Kidney (tissue), 14 donors: ENCODE data around the gene PCSK5. TPM values are rescaled to one million over a fixed set of nuclear protein-coding genes. Genes with fewer than 3 reads are reported as not detected.

ENCODE experiments used
- DNase-seq, 5 donors: peaks; one replicate each; pipeline ENCODE4 v3.0.0-alpha.2; 2013 to 2020
- FAIRE-seq: peaks from 2 replicates; lab custom pipeline; 2012; peaks lifted over from hg19 to GRCh38; lab: Jason Lieb, UNC
- H3K27ac ChIP-seq, 2 donors: one replicate each; pipeline ENCODE4 v1.7.0; 2013; ENCODE audit warnings: low read depth in 2 of 2, low read length in 2 of 2, inconsistent platforms in 1 of 2
- H3K27me3 ChIP-seq: one replicate; pipeline ENCODE4 v1.7.1; 2013; ENCODE audit warnings: low read length, inconsistent platforms; ENCODE audit not compliant: control insufficient read depth, insufficient read depth
- H3K36me3 ChIP-seq, 3 donors: one replicate each; pipeline versions ENCODE4 v1.7.0 to v1.7.1; 2013; ENCODE audit warnings: low read length in 3 of 3, control low read depth in 1 of 3, inconsistent platforms in 1 of 3; ENCODE audit not compliant: insufficient read depth in 3 of 3, control insufficient read depth in 2 of 3
- H3K4me1 ChIP-seq, 3 donors: one replicate each; pipeline versions ENCODE4 v1.7.0 to v1.7.1; 2013; ENCODE audit warnings: low read length in 3 of 3, inconsistent platforms in 1 of 3, low read depth in 1 of 3; ENCODE audit not compliant: control insufficient read depth in 2 of 3, insufficient read depth in 2 of 3
- H3K4me3 ChIP-seq, 3 donors: one replicate each; pipeline versions ENCODE4 v1.7.0 to v1.8.1; 2013; ENCODE audit warnings: low read length in 3 of 3, control low read depth in 1 of 3, inconsistent platforms in 1 of 3
- H3K9ac ChIP-seq, 3 donors: one replicate each; pipeline versions ENCODE4 v1.7.0 to v1.7.1; 2013; ENCODE audit warnings: low read length in 3 of 3, control low read depth in 1 of 3, inconsistent platforms in 1 of 3
- H3K9me3 ChIP-seq, 3 donors: one replicate each; pipeline versions ENCODE4 v1.7.0 to v1.7.1; 2013; ENCODE audit warnings: low read length in 3 of 3, control low read depth in 1 of 3, inconsistent platforms in 1 of 3; ENCODE audit not compliant: control insufficient read depth in 2 of 3, insufficient read depth in 1 of 3
- intact Hi-C: fragments of 100-400 bp; cut with DNase I; formaldehyde crosslinking; loops from one replicate; pipeline ENCODE4 v1.11.1; 2022
- polyA plus RNA-seq: library from polyadenylated mRNA; stranded (reverse); fragments of 350-450 nt; fragmentation: Illumina TruSeq; extraction: RNeasy Lipid Tissue Mini Kit (QIAGEN cat#74804); gene quantifications from one replicate; pipeline ENCODE4 v1.2.3, GENCODE V29; 2014; ENCODE audit warnings: low read depth, low replicate concordance; ENCODE audit not compliant: insufficient read depth
- total RNA-seq: library from RNA; stranded (reverse); fragmentation: NEBNext Ultra II Directional; extraction: Animal tissue kit (Norgen Biotek cat#: 25700); gene quantifications from one replicate; pipeline ENCODE4 v1.2.1, GENCODE V29; 2021
- TF ChIP-seq, protein P1 (sequence below): IDR thresholded peaks from 3 replicates; pipeline ENCODE4 v1.5.1; 2012; ENCODE audit warnings: mild to moderate bottlenecking, moderate library complexity, borderline replicate concordance; ENCODE audit not compliant: insufficient read depth; ENCODE audit errors: extremely low read depth
- donor health status: control.
- donor health status: control.
- donor health status: control.
- donor health status: control.
- donor health status: control.
- donor health status: DM: yes; HTN: yes; CAD: no.
- donor health status: Normal renal cell carcinoma (clear cell type).

Gene PCSK5
- total and polyA plus RNA-seq, 2 donors from 2014 or later = 1.6 to 14.7 TPM

DNA sequence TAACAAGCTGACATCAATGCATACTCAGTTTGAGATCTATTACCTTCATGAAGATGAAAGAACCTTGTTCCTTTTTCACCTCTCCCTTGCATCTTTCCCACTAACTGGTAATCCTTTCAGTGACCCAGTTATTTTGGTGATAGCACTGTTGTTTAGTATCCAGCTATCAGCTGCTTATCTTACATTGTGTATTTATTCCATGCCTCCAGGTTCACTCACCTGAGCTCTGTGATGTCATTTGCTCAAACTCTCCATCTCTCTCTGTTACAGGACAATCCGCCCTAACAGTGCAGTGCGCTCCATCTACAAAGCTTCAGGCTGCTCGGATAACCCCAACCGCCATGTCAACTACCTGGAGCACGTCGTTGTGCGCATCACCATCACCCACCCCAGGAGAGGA lies 268.2 kb downstream of the PCSK5 start:
- intact Hi-C loops = no loop called here
- no peaks in the 10 kb centered on the region for H3K9me3 ChIP-seq
- FAIRE-seq = no peak

DNA sequence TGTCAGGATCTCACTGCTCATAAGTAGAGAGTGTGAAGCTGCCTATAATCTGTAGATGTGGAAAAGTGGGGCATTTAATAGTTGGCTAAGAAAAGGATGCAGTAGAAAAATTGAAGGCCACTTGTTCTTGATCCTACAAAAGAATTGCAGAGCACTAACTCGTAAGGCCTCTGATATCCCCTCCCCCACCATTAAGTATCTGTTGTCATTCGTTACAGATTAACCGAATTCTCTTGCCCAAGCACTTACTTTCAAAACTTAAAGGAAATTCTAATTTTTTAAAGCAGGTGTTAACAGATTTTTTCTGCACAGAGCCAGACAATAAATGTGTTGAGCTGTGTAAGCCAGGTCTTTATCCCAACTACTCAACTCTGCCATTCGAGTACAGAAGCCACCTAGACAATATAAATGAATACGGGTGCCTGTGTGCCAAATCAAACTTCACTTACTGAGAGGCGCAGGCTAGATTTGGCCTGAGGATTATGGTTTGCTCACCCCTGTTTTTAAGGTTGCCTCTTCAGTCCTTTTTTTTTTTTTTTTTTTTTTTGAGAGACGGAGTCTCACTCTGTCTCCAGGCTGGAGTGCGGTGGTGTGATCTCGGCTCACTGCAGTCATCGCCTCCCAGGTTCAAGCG lies 268.9 kb downstream of the PCSK5 start:
- peaks cover 0 to 6% (median 0%) of the 10 kb centered on the region in 3 donors for H3K36me3 ChIP-seq
- no peaks in the 10 kb centered on the region for H3K4me1 ChIP-seq
- no peak for FAIRE-seq
- intact Hi-C loops = no loop called here
- TF ChIP-seq, protein P1, sequence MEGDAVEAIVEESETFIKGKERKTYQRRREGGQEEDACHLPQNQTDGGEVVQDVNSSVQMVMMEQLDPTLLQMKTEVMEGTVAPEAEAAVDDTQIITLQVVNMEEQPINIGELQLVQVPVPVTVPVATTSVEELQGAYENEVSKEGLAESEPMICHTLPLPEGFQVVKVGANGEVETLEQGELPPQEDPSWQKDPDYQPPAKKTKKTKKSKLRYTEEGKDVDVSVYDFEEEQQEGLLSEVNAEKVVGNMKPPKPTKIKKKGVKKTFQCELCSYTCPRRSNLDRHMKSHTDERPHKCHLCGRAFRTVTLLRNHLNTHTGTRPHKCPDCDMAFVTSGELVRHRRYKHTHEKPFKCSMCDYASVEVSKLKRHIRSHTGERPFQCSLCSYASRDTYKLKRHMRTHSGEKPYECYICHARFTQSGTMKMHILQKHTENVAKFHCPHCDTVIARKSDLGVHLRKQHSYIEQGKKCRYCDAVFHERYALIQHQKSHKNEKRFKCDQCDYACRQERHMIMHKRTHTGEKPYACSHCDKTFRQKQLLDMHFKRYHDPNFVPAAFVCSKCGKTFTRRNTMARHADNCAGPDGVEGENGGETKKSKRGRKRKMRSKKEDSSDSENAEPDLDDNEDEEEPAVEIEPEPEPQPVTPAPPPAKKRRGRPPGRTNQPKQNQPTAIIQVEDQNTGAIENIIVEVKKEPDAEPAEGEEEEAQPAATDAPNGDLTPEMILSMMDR = no peak
- no peak overlapping the region for H3K27ac ChIP-seq
- no peak overlapping the region for H3K9ac ChIP-seq
- DNase-seq = no peak
- H3K9me3 ChIP-seq = no peaks in the 10 kb centered on the region
- H3K4me3 ChIP-seq = no peak overlapping the region
- no peaks in the 10 kb centered on the region for H3K27me3 ChIP-seq

More for the DNA sequence above, 268.2 kb downstream of the PCSK5 start:
- TF ChIP-seq, protein P1 = no peak
- Histone ChIP-seq H3K4me1 (no peaks in the 10 kb centered on the region), H3K4me3 (no peak overlapping the region), H3K9ac (no peak overlapping the region), H3K27me3 (no peaks in the 10 kb centered on the region), H3K27ac (no peak overlapping the region), H3K36me3 (peaks cover 0 to 6% (median 0%) of the 10 kb centered on the region in 3 donors)
- no peak for DNase-seq

- H3K36me3 ChIP-seq = peaks cover 0 to 6% (median 0%) of the 10 kb centered on the region in 3 donors
- H3K27ac ChIP-seq = no peak overlapping the region
- intact Hi-C loops = no loop called here
- H3K9me3 ChIP-seq = no peaks in the 10 kb centered on the region
- TF ChIP-seq, protein P1 = no peak
- FAIRE-seq (no peak), DNase-seq (no peak)
- H3K4me3 ChIP-seq = no peak overlapping the region
- H3K4me1 ChIP-seq = no peaks in the 10 kb centered on the region
- H3K9ac ChIP-seq = no peak overlapping the region
- no peaks in the 10 kb centered on the region for H3K27me3 ChIP-seq
These were observed 270.6 kb downstream of the PCSK5 start for GRCh38 chr9:76161106-76161505.
